Adipocyte (in vitro differentiated cells): ENCODE results near the gene MAX.

Experiments
- DNase-seq: peaks from one replicate; pipeline ENCODE4 v3.0.0-alpha.2; 2015; ENCODE audit warnings: low read depth
- H3K27me3 ChIP-seq: replicated peaks from 2 replicates; pipeline ENCODE4 v1.7.0; 2013; ENCODE audit warnings: mild to moderate bottlenecking, low read length, moderate library complexity; ENCODE audit not compliant: control insufficient read depth, insufficient read depth
- H3K36me3 ChIP-seq: 2 replicates; pipeline ENCODE4 v1.7.0; 2013; ENCODE audit warnings: low read length, mild to moderate bottlenecking, moderate library complexity; ENCODE audit not compliant: control insufficient read depth, insufficient read depth, severe bottlenecking
- H3K4me1 ChIP-seq: 2 replicates; pipeline ENCODE4 v1.7.0; 2013; ENCODE audit warnings: mild to moderate bottlenecking, low read length, moderate library complexity; ENCODE audit not compliant: control insufficient read depth, insufficient read depth
- H3K4me3 ChIP-seq: 2 replicates; pipeline ENCODE4 v1.7.0; 2013; ENCODE audit warnings: mild to moderate bottlenecking, low read length, moderate library complexity
- H3K9ac ChIP-seq: 2 replicates; pipeline ENCODE4 v1.7.0; 2013; ENCODE audit warnings: mild to moderate bottlenecking, low read length, moderate library complexity
- H3K9me3 ChIP-seq: 2 replicates; pipeline ENCODE4 v1.7.0; 2013; ENCODE audit warnings: mild to moderate bottlenecking, low read length, moderate library complexity; ENCODE audit not compliant: control insufficient read depth

Gene MAX

DNA sequence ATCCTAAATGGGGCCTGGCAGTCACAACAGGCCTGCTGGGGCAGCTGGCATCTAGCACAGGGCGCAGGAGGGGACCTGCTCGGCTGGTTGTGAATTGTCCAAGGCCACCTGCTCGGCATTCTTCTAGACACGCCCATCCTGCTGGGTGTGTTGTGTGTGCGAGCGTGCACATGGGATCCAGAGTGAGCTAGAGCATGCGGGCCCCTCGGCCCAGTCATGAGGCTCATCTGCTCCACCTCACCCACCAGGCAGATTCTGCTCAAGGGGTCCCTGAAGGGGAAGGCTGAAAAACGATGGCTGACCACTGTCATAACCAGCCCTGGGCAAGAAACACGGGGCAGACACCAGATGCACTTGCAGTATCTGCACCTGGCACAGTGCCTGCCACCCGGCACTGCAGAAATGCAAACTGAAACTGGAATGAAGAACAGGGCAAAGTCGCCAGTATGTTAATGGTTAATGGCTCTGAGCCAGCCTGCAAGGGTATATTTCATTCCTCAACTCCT lies 31.8 kb downstream of the MAX start:
- no peak overlapping the region for H3K4me3 ChIP-seq
- H3K9me3 ChIP-seq, result no peaks in the 10 kb centered on the region

DNA sequence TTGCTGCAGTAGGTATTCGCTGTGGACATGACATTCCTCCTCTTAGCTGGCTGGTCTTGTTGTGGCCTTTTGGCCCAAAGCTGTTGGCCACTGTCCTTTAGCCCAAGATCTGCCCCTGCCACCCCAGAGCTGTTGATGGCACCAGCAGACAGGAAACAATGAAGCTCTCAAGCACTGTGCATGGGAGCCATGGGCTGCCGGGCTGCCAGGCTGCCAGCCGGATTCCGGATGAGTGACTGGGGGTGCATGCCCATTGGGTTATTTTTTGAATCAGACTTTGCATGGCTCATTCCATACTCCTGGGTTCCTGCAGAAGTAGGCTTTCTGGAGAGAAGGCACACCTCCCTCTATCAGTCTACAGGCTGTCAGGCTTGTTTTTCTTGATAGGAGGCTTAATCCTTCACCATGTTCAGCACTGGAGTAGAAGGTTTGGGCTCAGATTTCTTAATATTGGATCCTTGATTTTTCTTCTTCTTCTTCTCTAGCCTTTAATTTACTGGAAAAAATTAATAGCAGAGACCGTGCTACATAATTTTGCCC lies 32.4 kb downstream of the MAX start:
- Histone ChIP-seq H3K4me3 (no peak overlapping the region), H3K27me3 (no peaks in the 10 kb centered on the region), H3K36me3 (peaks cover 44% of the 10 kb centered on the region), H3K9me3 (no peaks in the 10 kb centered on the region), H3K9ac (no peak overlapping the region), H3K4me1 (no peaks in the 10 kb centered on the region)
- no peak for DNase-seq

More for the DNA sequence above, 31.8 kb downstream of the MAX start:
- Histone ChIP-seq H3K9ac (no peak overlapping the region), H3K36me3 (peaks cover 44% of the 10 kb centered on the region), H3K4me1 (no peaks in the 10 kb centered on the region), H3K27me3 (no peaks in the 10 kb centered on the region)
- DNase-seq, result peak; percentile 4

DNA sequence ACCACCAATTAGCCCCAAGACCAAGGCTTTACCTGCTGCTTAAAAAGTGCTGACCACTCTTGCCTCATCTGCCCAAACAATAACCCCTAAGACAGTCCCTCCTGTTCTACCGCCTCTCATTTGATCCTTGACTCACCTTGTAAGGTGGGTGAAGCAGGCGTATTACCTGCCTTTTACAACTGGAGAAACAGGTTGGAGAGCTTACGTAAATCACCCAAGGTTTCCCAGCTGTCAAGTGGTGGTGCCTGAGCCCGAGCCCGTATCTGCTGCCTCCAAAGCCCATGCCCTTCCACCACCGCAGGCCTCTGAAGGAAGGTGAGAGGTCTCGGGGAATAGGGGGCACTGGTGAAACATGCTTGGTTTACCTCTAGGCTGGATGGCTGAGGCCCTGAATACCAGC lies 36.6 kb downstream of the MAX start:
- Histone ChIP-seq H3K9ac (no peak overlapping the region), H3K4me1 (no peaks in the 10 kb centered on the region), H3K9me3 (no peaks in the 10 kb centered on the region), H3K4me3 (no peak overlapping the region), H3K36me3 (peaks cover 69% of the 10 kb centered on the region), H3K27me3 (no peaks in the 10 kb centered on the region)
- no peak for DNase-seq

DNA sequence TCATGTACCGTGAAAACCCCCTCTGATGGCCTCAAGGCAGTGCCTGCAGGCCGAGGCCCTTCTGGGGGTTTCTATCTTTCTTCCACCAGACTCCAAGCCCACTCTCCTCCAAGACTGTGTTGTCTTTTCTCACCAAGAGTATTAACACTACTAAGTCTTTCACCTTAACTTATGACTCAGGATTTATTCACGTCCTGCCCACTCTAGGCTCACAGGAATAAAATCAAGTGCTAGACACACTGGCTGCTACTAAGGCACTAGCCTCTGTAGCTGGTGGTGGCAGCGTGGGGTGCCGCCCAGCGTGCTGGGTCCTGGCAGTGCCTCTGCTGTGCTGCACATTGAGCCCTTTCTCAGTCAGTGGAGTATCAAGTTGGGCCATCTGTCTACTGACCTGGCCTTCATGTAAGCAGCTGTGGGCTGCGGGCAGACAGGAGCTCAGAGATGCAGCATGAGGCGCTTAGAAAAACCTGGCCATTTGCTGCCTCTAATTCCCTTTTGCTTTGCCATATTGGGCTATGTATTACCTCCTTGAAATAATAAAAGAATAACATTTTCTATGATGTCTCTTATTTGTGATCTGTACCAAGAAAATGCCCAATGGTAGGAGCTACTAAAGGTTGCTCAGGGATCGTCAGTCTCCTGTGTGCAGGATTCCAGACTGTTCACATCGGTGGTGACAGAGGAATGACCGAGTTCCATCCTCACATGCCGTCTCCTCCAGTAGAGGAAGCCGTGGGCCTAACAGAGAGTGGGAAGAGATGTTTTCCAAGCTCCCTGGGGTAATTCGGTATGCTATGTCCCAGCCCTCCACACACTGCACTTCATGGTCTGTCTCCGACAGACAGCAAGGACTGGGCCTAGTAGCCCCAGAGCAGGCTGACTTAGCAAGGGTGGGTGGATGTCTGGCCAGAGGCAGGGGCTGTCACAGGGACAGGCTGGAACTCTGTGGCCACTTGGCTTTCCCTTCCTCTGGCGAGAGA lies 39.9 kb downstream of the MAX start:
- peaks cover 61% of the 10 kb centered on the region for H3K36me3 ChIP-seq
- H3K4me3 ChIP-seq, result no peak overlapping the region
- H3K9me3 ChIP-seq, result no peaks in the 10 kb centered on the region
- H3K27me3 ChIP-seq, result no peaks in the 10 kb centered on the region
- no peak overlapping the region for H3K9ac ChIP-seq
- H3K4me1 ChIP-seq, result no peaks in the 10 kb centered on the region
- no peak for DNase-seq

DNA sequence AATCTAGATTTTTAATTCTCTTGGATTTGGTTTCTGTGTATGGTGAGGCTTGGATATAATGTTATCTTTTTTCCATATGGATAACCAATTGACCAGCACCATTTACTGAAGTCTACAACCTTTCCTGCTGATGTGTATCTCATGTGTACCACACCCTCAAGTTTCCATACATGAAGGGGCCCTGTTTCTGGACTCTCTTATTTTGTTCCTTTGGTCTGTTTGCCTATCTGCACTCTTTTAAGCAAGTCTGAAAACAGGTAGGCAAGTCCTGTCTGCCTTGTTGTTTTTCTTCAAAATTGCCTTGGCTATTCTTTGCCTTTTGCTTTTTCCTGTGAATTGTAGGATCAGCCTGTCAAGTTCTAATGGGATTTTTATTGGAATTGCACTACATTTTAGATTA lies 44.6 kb downstream of the MAX start:
- H3K27me3 ChIP-seq, result no peaks in the 10 kb centered on the region

DNA sequence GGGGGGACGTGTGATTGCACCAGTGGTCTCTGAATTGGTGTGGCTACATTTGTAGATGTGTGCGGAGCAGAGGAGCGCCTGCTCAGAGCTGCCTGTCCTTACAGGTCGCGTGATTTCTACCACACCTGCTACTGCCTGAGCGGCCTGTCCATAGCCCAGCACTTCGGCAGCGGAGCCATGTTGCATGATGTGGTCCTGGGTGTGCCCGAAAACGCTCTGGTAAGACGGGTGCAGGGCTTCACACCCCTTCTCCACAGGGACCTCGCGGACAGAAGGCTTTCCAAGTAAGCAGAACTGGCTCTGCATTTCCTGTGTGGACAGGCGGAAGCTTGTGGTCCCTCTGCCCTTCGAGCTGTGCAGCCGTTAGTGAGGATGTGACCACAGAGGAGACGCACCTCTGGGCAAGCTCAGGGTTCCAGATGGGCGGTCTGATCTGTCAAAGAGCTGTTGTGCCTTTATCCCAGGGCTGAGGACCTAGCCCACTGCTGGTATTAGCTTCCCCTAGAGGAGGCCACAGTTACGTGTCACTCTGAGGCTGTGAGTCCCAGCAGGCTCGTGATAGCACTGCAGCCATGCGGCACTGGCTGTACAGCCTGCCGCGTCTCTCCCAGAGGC lies 47.7 kb downstream of the MAX start:
- Histone ChIP-seq H3K4me3 (no peak overlapping the region), H3K9ac (no peak overlapping the region), H3K27me3 (no peaks in the 10 kb centered on the region), H3K4me1 (no peaks in the 10 kb centered on the region), H3K36me3 (peaks cover 25% of the 10 kb centered on the region), H3K9me3 (no peaks in the 10 kb centered on the region)
- no peak for DNase-seq

More for the DNA sequence above, 44.6 kb downstream of the MAX start:
- Histone ChIP-seq H3K9ac (no peak overlapping the region), H3K4me1 (no peaks in the 10 kb centered on the region), H3K36me3 (peaks cover 45% of the 10 kb centered on the region), H3K9me3 (no peaks in the 10 kb centered on the region), H3K4me3 (no peak overlapping the region)
- no peak for DNase-seq

DNA sequence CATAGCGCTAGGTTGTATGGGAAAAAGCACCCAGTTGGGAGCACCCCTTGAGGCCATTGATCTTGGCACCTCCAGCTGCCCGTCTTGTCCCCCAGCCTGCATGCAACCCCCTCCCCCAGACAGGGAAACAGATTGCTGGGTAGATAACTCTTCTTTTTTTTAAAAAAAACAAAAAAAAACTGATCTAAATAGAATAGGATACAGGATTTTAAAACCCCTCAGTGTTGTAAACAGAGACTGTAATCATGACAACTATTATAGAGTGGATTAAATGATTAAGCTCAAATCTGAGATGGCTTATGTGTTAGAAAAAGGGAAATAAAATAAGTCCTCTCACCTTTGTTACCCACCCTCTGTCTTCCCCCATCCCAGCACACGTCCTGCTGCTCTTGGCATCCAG lies 48.9 kb downstream of the MAX start:
- H3K9ac ChIP-seq, result no peak overlapping the region
- peaks cover 25% of the 10 kb centered on the region for H3K36me3 ChIP-seq
- DNase-seq, result no peak
- H3K4me3 ChIP-seq, result no peak overlapping the region
- H3K4me1 ChIP-seq, result no peaks in the 10 kb centered on the region
- H3K27me3 ChIP-seq, result no peaks in the 10 kb centered on the region
- no peaks in the 10 kb centered on the region for H3K9me3 ChIP-seq

DNA sequence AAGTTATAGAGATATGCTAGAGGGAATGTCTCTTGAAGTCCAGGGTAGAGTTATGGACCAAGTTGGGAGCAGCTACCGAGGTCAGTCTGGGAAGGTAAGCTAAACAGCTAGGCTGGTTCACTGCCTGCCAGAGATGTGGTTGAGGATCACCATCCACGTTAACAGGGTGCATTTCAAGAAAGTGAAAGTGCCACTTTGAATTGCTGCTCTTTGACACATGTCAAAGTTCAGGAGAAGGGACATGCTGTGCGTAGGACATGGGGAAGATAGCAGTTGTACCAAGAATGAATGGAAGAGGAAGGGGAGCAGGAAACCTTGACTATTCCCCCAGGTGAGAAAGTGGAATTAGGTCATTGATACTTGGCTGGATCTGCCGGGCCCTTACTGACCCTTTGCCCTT lies 49.5 kb downstream of the MAX start:
- no peaks in the 10 kb centered on the region for H3K9me3 ChIP-seq
- H3K36me3 ChIP-seq, result peaks cover 23% of the 10 kb centered on the region
- no peak overlapping the region for H3K9ac ChIP-seq
- no peak overlapping the region for H3K4me3 ChIP-seq
- DNase-seq, result no peak
- no peaks in the 10 kb centered on the region for H3K4me1 ChIP-seq
- H3K27me3 ChIP-seq, result no peaks in the 10 kb centered on the region

DNA sequence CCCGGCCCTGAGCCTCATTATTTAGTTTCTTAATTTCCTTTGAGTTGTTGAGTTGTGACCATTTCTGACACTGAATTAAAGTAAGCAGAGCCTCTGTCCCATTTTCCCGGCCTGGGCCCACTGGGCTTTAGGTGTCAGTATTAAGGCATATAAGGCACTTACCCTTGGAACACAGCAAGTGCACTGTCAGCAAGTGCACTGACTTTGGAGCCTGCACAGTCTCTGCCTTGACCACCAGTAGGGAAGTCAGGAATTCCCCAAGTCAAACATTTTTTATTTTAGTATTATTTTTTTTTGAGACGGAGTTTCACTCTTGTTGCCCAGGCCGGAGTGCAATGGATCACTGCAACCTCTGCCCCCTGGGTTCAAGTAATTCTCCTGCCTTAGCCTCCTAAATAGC lies 56.6 kb downstream of the MAX start:
- H3K9ac ChIP-seq, result no peak overlapping the region
- no peaks in the 10 kb centered on the region for H3K4me1 ChIP-seq
- H3K4me3 ChIP-seq, result no peak overlapping the region
- no peaks in the 10 kb centered on the region for H3K27me3 ChIP-seq
- DNase-seq, result no peak
- no peaks in the 10 kb centered on the region for H3K9me3 ChIP-seq
- peaks cover 30% of the 10 kb centered on the region for H3K36me3 ChIP-seq

DNA sequence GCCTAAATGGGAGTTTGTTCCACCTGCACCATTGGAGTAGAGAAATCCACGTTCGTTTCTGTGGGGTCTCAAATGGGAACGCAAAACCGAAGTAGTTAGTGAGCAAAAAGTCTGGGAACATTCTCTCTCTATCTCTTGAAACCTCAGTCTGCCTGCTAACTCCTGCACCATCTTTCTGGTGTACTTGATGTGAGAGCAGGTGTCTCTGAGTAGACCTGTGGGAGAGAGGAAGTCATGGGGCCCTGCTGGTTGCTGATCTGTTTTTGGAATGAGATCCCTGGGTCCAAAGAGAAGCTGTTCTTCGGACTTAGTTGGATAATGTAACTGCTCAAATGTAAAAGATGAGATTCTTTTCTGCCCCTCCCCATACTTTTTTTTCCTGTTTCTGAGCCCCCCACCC lies 57.3 kb downstream of the MAX start:
- Histone ChIP-seq H3K4me3 (no peak overlapping the region), H3K4me1 (no peaks in the 10 kb centered on the region), H3K27me3 (no peaks in the 10 kb centered on the region), H3K9me3 (no peaks in the 10 kb centered on the region), H3K9ac (no peak overlapping the region), H3K36me3 (peaks cover 32% of the 10 kb centered on the region)
- DNase-seq, result no peak

DNA sequence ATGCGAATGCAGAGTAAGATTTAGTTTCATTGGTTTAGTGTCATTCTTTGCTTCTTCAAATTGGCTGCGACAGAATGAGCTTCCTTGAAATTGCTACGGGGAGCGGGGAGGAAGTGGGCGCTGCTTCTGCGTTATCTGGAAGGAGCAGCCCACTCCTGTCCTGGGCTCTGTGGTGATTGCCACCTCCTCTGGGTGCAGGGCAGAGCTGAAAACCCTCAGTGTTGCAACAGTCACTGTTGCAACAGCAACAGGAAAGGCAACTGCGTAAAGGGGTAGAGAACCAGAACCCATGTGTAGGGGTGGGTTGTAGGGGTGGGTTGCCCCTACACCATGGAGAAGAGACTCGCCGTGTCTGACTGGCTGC lies 57.7 kb downstream of the MAX start:
- Histone ChIP-seq H3K27me3 (no peaks in the 10 kb centered on the region), H3K9me3 (no peaks in the 10 kb centered on the region), H3K4me1 (no peaks in the 10 kb centered on the region), H3K4me3 (no peak overlapping the region), H3K9ac (no peak overlapping the region), H3K36me3 (peaks cover 32% of the 10 kb centered on the region)
- no peak for DNase-seq
